GM12864 (cell line): ENCODE data around the gene DNAJB1.
A peak's percentile ranks its signal among the peaks of the same experiment; 100 is the strongest.

Source experiments
- DNase-seq: peaks from one replicate; pipeline ENCODE4 v3.0.0-alpha.2; 2011; ENCODE audit warnings: low read depth
- H3K4me3 ChIP-seq: 2 replicates; pipeline ENCODE4 v1.5.1; 2011; ENCODE audit warnings: mild to moderate bottlenecking, low read depth, low read length, control low read depth
- CTCF ChIP-seq: IDR thresholded peaks from 2 replicates; pipeline ENCODE4 v1.5.1; 2011; ENCODE audit warnings: low read depth, mild to moderate bottlenecking, moderate library complexity, low read length, control low read depth, inconsistent platforms; ENCODE audit errors: missing control alignments

The DNAJB1 gene

DNA sequence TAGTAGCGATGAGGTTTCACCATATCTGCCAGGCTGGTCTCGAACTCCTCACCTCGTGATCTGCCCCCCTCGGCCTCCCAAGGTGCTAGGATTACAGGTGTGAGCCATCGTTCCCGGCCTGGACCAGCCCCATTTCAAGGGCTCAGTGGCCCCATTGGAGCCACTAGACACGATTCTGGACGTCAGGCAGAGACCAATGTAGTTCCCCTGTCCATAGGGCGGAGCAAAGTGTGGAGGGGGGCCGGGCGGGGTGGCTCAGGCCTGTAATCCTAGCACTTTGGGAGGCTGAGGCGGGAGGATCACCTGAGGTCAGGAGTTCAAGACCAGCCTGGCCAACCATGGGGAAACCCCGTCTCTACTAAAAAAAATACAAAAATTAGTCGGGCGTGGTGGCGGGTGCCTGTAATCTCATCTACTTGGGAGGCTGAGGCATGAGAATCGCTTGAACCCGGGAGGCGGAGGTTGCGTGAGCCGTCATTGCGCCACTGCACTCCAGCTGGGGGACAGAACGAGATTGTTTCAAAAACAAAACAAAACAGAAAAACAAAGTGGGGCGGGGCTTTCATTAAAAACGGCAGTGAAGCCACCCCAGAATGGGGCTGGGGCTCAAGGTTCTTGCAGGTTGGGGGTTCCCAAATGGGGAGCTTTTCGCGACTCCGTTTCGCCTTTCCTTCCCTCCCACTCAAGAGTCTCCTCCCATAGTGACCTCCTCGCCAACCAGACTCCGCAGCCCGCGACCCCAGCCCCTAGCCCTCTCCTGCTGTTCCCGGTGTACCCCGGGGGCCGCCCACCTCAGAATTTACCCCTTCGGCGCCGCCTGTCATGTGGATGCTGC, 10.4 kb upstream of the DNAJB1 start:
- no peak for TF ChIP-seq CTCF
- DNase-seq, result no peak
- H3K4me3 ChIP-seq, result peak overlapping the region; percentile 55

- no peak for DNase-seq
- H3K4me3 ChIP-seq, result no peak overlapping the region
- TF ChIP-seq CTCF, result no peak
Measured at GRCh38 chr19:14526423-14526822, 8.2 kb upstream of the DNAJB1 start.

DNA sequence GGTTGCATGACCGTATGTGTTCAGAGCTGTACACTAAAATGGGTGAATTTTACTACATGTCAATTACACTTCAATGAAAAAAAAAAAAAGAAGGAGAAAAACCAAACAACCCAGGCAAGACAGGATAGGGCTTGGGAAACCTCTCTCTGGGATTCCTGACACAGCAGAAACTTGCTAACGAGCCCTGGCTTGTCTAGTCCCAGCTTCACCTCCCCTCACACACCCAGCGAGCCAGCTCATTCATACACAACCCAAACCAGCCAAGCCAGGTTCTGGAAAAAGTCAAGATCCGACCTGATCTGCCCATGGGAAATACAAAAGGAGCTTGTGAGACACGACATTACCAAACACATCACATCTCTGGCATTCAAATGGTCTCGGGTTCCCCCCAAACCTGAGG, 7.5 kb upstream of the DNAJB1 start:
- no peak for TF ChIP-seq CTCF
- no peak overlapping the region for H3K4me3 ChIP-seq

DNA sequence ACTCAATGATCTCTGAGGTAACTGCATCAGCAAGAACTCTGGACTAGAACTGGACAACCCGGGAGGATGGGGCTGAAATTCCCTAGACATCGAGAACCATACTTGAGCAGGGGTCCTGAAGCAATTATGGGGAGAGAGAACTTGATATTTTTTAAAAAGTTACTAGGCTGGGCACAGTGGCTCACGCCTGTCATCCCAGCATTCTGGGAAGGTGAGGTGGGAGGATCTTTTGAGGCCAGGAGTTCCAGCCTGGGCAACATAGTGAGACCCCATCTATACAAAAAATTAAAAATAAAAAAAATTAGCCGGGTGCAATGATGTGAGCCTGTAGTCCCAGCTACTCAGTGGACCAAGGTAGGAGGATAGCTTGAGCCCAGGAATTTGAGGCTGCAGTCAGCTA, 2.3 kb upstream of the DNAJB1 start:
- DNase-seq, result no peak
- TF ChIP-seq CTCF, result no peak
- no peak overlapping the region for H3K4me3 ChIP-seq

More for the DNA sequence above, 7.5 kb upstream of the DNAJB1 start:
- no peak for DNase-seq

DNA sequence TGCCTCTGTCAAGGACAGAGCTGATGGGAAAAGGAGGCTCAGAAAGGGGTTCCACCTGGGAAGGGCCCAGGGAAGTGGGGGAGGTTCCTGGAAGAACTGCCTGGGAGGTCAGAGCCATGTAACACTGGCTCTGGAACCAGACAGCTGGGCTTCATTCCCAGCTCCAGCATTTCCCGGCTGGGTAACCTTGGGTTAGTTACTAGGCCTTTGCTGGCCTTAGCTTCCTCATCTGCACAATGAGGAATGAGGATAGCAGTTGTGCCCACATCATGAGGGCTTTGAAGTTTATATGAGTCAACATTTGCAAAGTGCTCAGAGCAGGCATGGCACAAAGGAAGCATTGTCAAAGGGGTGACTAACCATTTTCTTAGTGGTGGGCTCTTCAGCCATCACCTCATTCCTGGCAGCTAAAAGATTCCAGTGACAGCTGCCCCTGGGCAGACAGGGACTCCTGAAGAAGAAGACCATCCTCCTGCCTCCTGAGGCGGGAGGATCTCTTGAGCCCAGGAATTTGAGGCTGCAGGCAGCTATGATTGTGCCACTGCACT, 1.7 kb upstream of the DNAJB1 start:
- H3K4me3 ChIP-seq, result no peak overlapping the region
- no peak for DNase-seq
- no peak for TF ChIP-seq CTCF

DNA sequence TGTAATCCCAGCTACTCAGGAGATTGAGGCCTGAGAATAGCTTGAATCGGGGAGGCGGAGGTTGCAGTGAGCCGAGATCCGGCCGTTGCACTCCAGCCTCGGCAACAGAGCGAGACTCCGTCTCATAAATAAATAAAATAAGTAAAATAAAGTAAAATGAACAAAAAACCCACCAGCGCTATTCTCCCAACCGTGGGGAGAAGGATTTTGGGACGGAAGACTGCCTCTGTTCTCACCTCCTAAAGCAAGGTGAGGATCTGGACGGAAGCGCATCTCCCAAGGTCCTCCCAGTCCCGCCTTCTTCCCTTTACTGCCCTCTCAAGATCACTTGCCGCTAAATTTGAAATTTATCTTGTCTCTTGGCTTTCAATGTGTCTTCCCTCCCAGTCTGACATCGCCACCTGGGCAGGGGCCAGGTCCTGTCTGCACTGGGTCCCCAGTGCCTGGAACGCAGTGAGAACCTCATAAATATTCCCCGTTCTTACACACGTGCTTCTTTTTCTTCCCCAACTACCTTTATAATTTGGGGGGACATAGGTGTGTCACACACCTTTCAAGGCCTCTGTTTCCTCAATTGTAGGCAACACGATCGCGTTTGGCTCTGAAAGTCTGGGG, 1.2 kb upstream of the DNAJB1 start:
- H3K4me3 ChIP-seq, result no peak overlapping the region
- no peak for TF ChIP-seq CTCF
- no peak for DNase-seq
